ACC112 (cell line): ENCODE results near the gene MAP1B.

Source experiments
- H2AFZ ChIP-seq: fragments of 200-600 bp; sonication (generic); one replicate; pipeline ENCODE4 v1.6.0; 2017; ENCODE audit warnings: antibody characterized with exemption, low read length; ENCODE audit not compliant: unreplicated experiment
- H3K27ac ChIP-seq: fragments of 200-600 bp; sonication (generic); 2 replicates; pipeline ENCODE4 v1.5.1; 2014; ENCODE audit warnings: low read depth, mild to moderate bottlenecking, antibody characterized with exemption, low read length, moderate library complexity
- H3K27me3 ChIP-seq: fragments of 200-600 bp; sonication (generic); 2 replicates; pipeline ENCODE4 v1.6.1; 2014; ENCODE audit warnings: mild to moderate bottlenecking, antibody characterized with exemption, low read length, moderate library complexity, mixed read lengths; ENCODE audit not compliant: insufficient read depth
- H3K36me3 ChIP-seq: fragments of 200-600 bp; sonication (generic); 2 replicates; pipeline ENCODE4 v1.6.1; 2016; ENCODE audit warnings: mild to moderate bottlenecking, antibody characterized with exemption, low read length, moderate library complexity, mixed read lengths; ENCODE audit not compliant: insufficient read depth
- H3K4me1 ChIP-seq: fragments of 200-600 bp; sonication (generic); one replicate; pipeline ENCODE4 v1.6.1; 2016; ENCODE audit warnings: low read length, mixed read lengths; ENCODE audit not compliant: insufficient read depth, unreplicated experiment, control insufficient read depth
- H3K4me3 ChIP-seq: fragments of 200-600 bp; sonication (generic); 2 replicates; pipeline ENCODE4 v1.5.1; 2014; ENCODE audit warnings: mild to moderate bottlenecking, low read depth, low read length
- H3K79me2 ChIP-seq: fragments of 200-600 bp; sonication (generic); one replicate; pipeline ENCODE4 v1.6.0; 2016; ENCODE audit warnings: low read length; ENCODE audit not compliant: control insufficient read depth, unreplicated experiment, insufficient read depth

The MAP1B gene

DNA sequence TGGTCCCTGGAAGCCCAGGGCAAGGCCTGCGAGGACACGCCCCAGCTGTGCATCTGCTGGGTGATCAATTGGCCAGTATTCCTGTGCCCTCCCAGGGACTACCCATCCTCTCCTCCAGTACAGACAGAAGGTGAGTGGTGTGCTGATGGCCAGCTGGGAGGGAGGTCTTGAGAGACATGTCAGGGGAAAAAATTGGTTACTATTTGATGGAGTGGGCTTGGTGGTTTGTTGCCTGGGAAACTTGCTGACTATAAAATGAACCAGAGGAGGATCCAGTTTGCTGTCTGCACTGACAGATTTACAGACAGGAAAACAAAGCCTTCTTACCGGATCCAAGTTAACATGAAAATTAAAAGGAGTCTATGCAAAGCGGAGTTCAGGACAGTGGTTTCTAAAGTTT is 40.3 kb downstream of the MAP1B start:
- peaks cover 59% of the 10 kb centered on the region for H3K4me1 ChIP-seq
- peaks cover 72% of the 10 kb centered on the region for H3K79me2 ChIP-seq
- peaks cover 7% of the 10 kb centered on the region; the same call in 1 of the 2 replicates for H3K36me3 ChIP-seq
- no peaks in the 10 kb centered on the region for H3K27me3 ChIP-seq
- H2AFZ ChIP-seq, result no peak overlapping the region
- H3K4me3 ChIP-seq, result no peak overlapping the region
- H3K27ac ChIP-seq, result no peak overlapping the region

DNA sequence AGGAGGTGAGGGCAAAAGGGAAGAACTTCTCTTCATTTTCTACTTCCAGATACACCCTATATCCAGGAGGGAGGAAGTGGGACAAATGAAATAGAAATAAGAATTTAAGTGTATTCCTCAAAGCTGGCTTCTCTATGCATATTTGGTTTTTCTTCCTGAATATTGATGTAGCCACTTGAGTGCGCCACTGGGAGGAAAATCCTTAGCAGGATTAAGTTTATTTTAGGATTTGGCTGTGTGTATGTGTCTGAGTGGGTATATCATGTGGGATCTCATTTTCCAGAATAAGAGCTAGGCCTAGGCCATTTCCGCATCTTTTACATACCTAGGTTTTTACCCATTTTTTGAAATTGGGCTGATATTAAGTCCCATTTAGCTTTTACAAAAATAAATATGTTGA is 42.5 kb downstream of the MAP1B start:
- Histone ChIP-seq H3K27ac (peak overlapping the region; percentile 98), H3K4me3 (no peak overlapping the region), H3K79me2 (peaks cover 70% of the 10 kb centered on the region), H3K36me3 (no peaks in the 10 kb centered on the region), H2AFZ (no peak overlapping the region), H3K4me1 (peaks cover 70% of the 10 kb centered on the region), H3K27me3 (no peaks in the 10 kb centered on the region)

DNA sequence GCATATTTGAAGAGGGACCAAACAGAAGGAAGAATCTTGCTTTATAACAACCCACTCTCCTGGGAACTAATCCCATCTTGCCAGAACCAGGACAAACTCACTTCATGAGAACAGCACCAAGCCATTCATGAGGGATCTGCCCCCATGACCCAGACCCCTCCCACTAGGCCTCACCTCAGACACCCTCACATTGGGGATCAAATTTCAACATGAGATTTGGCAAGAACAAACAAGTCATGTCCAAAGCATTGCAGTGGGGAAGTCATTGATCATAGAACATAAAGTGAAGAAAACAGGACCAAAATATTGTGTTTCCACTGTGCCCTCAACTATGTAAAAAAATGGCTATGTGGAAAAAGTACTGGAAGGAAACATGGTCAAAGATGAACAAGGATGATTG is 43.9 kb downstream of the MAP1B start:
- H3K36me3 ChIP-seq, result no peaks in the 10 kb centered on the region
- peak overlapping the region; percentile 43; the same call in 1 of the 2 replicates for H3K4me3 ChIP-seq
- H3K27ac ChIP-seq, result peak overlapping the region; percentile 98
- no peak overlapping the region for H2AFZ ChIP-seq
- H3K27me3 ChIP-seq, result no peaks in the 10 kb centered on the region
- H3K4me1 ChIP-seq, result peaks cover 61% of the 10 kb centered on the region
- H3K79me2 ChIP-seq, result peaks cover 69% of the 10 kb centered on the region

DNA sequence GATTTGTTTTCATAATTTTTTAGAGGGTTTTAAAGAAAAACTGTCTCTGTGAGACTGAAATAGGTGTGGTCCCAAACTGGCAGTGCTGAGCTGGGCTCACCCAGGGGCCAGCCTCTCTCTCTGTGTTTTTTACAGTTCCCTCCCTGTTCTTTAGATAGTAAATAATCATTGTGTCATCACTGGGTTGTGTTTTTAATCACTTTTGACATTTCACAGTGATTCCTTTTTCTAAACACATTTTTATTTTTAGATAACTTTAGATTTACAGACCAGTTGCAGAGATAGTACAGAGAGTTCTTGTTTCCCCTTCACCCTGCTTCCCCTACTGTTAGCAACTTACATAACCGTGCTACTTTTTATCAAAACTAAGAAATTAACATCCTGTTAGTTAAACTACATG is 44.4 kb downstream of the MAP1B start:
- Histone ChIP-seq H3K36me3 (no peaks in the 10 kb centered on the region), H3K79me2 (peaks cover 69% of the 10 kb centered on the region), H3K4me3 (peak overlapping the region; percentile 43; the same call in 1 of the 2 replicates), H3K27ac (peak overlapping the region; percentile 98), H3K4me1 (peaks cover 62% of the 10 kb centered on the region), H3K27me3 (no peaks in the 10 kb centered on the region), H2AFZ (no peak overlapping the region)

DNA sequence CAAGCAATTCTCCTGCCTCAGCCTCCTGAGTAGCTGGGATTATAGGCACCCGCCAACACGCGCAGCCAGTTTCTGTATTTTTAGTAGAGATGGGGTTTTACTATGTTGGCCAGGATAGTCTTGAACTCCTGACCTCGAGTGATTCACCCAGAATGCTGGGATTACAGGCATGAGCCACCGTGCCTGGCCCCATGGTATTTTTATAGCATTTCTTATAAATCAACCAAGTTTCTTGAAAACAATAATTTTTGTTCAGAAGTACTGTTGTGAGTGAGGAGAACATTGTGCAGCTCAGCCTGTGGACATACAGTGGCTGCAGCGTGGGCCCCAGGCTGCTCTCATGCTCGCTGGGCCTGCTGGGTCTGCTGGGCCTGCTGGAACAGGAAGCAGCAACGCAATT is 45.3 kb downstream of the MAP1B start:
- H3K4me1 ChIP-seq, result peaks cover 71% of the 10 kb centered on the region
- H3K36me3 ChIP-seq, result no peaks in the 10 kb centered on the region
- H3K79me2 ChIP-seq, result peaks cover 72% of the 10 kb centered on the region
- peak overlapping the region; percentile 98 for H3K27ac ChIP-seq
- no peaks in the 10 kb centered on the region for H3K27me3 ChIP-seq
- no peak overlapping the region for H2AFZ ChIP-seq
- H3K4me3 ChIP-seq, result no peak overlapping the region

DNA sequence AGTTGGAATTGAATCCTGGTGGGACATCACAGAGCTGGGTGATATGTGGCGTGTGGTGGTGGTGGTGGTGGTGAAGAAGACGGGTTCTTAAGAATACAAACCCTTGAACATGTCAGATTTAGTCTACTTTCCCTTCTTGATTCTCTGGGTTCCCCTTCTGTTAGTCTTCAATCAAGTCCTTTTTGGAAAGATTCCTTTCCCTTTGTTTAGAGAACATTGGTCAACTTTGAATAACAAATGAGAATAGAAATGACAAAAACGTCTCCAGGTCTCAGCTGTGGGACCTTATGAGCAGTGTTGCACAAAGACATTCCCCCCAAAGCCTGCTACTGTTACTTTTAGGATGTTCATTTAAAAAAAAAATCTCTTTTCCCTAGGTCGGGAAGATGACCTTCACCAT is 46.3 kb downstream of the MAP1B start:
- Histone ChIP-seq H3K27me3 (no peaks in the 10 kb centered on the region), H2AFZ (no peak overlapping the region), H3K36me3 (peaks cover 4% of the 10 kb centered on the region; the same call in 1 of the 2 replicates), H3K4me3 (no peak overlapping the region), H3K79me2 (peaks cover 74% of the 10 kb centered on the region), H3K4me1 (peaks cover 78% of the 10 kb centered on the region), H3K27ac (peak overlapping the region; percentile 98)

DNA sequence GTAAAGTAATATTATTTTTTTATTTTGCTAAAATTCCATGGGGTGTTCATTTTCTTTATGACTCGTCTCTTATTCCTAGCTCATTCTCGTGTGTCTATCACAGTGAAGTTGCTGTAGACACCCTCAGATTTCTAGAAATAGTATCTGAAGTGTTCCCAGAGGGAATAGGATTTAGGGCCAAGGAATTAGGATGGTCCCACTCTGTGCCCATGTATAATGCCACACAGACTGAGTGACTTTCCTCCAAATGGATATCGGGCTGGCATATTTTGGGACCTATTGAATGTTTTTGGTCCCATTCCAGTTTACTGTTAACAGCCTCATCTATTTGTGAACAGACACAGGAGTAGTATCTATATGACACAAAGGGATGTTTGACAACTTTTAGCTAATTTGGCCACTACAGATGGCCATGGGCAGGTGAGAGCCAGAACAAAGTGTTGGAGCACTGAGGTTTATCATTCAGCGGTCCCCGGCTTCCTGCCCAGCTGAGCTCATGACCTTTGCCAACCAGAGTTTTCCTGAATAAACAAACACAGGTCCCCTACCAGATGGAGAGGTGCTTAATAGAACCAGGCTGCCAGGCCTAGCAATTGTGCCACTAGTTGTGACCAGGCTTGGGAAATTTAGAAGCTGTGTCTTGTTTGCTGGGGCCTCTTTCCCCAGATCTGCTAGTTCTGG is 46.9 kb downstream of the MAP1B start:
- Histone ChIP-seq H3K4me1 (peaks cover 85% of the 10 kb centered on the region), H3K27ac (peak overlapping the region; percentile 98), H2AFZ (no peak overlapping the region), H3K27me3 (no peaks in the 10 kb centered on the region), H3K79me2 (peaks cover 77% of the 10 kb centered on the region), H3K4me3 (no peak overlapping the region), H3K36me3 (peaks cover 5% of the 10 kb centered on the region; the same call in 1 of the 2 replicates)

DNA sequence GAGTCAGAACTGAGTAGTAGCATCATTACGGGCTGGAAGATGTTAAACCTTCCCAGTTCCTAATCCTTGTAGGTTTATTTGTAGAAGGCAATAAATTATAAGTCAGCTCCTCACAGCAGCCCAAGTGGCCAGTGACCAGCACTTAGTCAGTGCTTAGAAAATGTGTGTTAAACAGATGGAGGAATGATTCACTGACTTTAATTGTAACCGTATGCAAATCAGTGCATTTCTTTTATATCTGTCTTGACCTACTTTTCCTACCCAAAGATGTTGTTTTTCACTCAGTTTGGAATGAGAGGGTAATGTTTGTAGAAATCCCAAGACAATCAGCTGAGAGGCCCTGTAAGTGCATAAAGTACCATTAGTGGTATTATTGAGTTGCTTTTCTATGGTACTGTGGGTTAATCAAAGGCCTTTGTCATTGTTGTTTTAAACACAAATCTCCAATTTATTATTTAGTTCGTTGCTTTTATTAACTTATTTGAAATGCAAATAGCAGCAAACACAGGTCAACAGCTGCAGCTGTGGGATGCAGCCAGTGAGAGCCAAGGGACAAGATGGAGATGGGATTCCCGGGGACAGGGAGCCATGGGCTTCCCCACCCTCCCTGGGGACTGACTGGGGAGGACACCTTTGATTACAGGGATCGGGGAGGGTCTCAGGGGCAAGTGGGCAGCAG is 49.8 kb downstream of the MAP1B start:
- Histone ChIP-seq H3K36me3 (peaks cover 5% of the 10 kb centered on the region; the same call in 1 of the 2 replicates), H3K4me1 (peaks cover 87% of the 10 kb centered on the region), H3K27ac (peak overlapping the region; percentile 74), H3K27me3 (no peaks in the 10 kb centered on the region), H2AFZ (no peak overlapping the region), H3K79me2 (peaks cover 84% of the 10 kb centered on the region), H3K4me3 (no peak overlapping the region)

DNA sequence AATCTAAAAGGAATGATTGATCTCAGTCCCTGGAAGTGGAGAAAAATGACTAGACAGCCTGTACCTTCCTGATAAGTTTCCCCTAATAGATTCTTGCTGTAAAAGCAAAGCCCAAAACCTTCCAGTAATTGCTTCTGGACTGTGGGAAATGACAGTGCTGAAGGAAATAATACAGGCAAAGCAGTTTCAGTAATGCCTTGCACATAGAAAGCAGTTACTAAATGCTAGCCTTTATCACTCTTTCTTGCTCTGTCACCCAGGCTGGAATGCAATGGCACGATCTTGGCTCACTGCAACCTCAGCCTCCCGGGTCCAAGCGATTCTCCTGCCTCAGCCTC is 50.3 kb downstream of the MAP1B start:
- no peaks in the 10 kb centered on the region for H3K27me3 ChIP-seq
- H2AFZ ChIP-seq, result no peak overlapping the region
- H3K4me1 ChIP-seq, result peaks cover 84% of the 10 kb centered on the region
- peaks cover 87% of the 10 kb centered on the region for H3K79me2 ChIP-seq
- no peak overlapping the region for H3K4me3 ChIP-seq
- peaks cover 5% of the 10 kb centered on the region; the same call in 1 of the 2 replicates for H3K36me3 ChIP-seq
- H3K27ac ChIP-seq, result peak overlapping the region; percentile 74

DNA sequence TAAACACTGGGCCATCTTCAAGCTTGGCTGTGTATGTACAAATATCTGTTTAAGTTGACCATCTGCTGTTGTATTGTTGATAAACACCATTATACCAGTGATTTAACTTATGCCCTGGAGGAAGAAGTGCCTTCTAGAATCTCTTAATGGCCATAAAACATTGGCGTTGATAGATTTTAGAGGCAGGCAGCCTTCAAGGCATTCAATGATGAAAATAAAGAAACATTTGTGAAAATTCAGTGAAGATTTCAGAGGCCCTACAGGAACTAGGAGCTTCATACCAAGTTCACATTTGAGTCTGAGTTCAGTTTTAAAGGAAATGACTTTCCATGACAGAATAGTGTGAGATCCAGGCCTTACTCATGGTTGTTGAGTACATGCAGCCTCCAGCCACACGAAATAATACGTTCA is 52.2 kb downstream of the MAP1B start:
- Histone ChIP-seq H3K79me2 (peaks cover 82% of the 10 kb centered on the region), H3K36me3 (peaks cover 5% of the 10 kb centered on the region; the same call in 1 of the 2 replicates), H3K27ac (peak overlapping the region; percentile 92), H3K27me3 (no peaks in the 10 kb centered on the region), H3K4me3 (no peak overlapping the region), H3K4me1 (peaks cover 69% of the 10 kb centered on the region), H2AFZ (no peak overlapping the region)

DNA sequence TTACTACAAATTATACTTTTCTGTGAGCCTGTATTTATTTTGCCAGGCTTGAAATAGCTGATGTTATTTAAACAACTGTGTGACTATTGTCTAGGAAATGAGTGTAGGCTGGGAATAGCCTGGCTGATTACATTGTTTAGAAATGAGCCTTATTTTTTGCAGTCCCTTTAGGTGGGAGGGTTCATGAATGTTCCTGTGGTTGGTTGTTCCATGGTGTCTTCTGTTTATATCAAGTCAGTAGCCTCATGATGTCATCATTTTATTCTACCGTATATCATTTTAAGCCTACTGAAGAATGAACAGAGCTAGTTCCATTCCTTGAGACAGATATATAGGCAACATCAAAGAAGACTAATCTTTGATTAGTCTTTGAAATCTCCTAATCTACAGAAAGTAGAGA is 53.1 kb downstream of the MAP1B start:
- H2AFZ ChIP-seq, result no peak overlapping the region
- peak overlapping the region; percentile 92 for H3K27ac ChIP-seq
- H3K36me3 ChIP-seq, result peaks cover 5% of the 10 kb centered on the region; the same call in 1 of the 2 replicates
- H3K79me2 ChIP-seq, result peaks cover 82% of the 10 kb centered on the region
- peaks cover 67% of the 10 kb centered on the region for H3K4me1 ChIP-seq
- H3K4me3 ChIP-seq, result peak overlapping the region; percentile 17; the same call in 1 of the 2 replicates
- H3K27me3 ChIP-seq, result no peaks in the 10 kb centered on the region
